Stimulated activated naive B cell treated with anti-CD40 and anti-IgM and Interleukin-4, amounts not matched to agents 10 μg/mL and 1 μg/mL and 100 μg/mL, for 72 hours (primary cell): Measurements from ENCODE around the gene DOK4.

ENCODE experiments used
- ATAC-seq, 2 donors: fragments of 150-1000 bp; cut with Tn5 transposase; replicated peaks; 2 replicates each; pipeline ENCODE4 v1.10.0; 2021; ENCODE audit warnings: moderate library complexity in 1 of 2
- DNase-seq: peaks from one replicate; pipeline ENCODE4 v3.0.0; 2021
- H3K27ac Mint-ChIP-seq: one replicate; pipeline ENCODE4 v1.8.0; 2022; ENCODE audit warnings: mild to moderate bottlenecking, mixed read lengths
- H3K27me3 Mint-ChIP-seq, 2 donors: one replicate each; pipeline ENCODE4 v1.8.0; 2022; ENCODE audit warnings: mixed read lengths in 2 of 2
- H3K36me3 Mint-ChIP-seq, 2 donors: one replicate each; pipeline ENCODE4 v1.8.0; 2022; ENCODE audit warnings: mixed read lengths in 2 of 2, mild to moderate bottlenecking in 1 of 2
- H3K4me1 Mint-ChIP-seq, 2 donors: one replicate each; pipeline ENCODE4 v1.8.0; 2022; ENCODE audit warnings: mixed read lengths in 2 of 2, mild to moderate bottlenecking in 1 of 2
- H3K4me3 Mint-ChIP-seq, 2 donors: one replicate each; pipeline ENCODE4 v1.8.0; 2022; ENCODE audit warnings: mild to moderate bottlenecking in 2 of 2, mixed read lengths in 2 of 2, moderate library complexity in 1 of 2
- H3K9me3 Mint-ChIP-seq, 2 donors: one replicate each; pipeline ENCODE4 v1.8.0; 2022; ENCODE audit warnings: mixed read lengths in 2 of 2, mild to moderate bottlenecking in 1 of 2

The DOK4 gene

DNA sequence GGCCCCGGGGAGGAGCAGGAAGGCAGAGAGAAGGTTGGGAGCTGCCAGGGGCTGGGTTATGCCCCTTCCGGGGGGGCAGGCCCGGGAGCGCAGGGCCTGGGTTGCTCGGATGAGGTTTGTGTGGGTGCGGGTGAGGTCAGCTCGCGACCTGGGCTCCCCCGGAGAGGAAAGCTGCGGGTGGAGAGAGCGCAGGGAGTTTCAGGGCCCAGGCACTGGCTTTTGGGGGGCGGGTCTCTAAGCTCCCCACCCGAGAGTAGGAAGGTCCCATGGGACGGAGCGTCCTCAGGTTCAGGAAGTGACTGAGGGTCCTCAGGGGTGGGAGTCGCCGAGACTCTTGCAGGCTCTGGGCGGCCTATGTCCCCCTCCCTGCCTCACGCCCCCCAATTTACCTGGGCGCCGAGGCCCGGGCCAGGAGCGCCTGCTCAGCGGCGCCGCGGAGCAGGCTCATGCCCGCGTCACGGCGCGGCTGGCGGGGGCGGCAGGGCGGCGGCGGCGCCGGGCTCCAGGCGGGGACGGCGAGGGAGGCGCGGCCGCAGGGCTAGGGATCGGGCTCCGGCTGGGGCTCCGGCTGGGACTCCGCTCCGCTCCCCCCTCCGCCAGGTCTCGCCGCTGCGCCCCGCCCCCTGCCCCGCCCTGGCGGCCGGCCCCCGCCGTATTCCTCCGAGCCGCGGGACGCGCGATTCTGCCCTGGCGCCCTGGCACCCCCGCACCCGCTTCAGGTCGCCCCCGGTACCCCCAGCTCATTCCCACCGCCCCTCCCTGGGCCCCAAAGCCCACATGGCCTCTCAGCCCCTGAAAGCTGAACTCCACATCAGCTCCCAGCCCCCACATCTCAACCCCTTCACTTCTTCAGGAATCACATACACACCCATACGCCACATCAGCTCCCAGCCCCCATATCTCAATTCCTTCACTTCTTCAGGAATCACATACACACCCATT, at the start of gene DOK4:
Gene DOK4 (minus strand): TSS at position 578 of the 942 bp plus-strand sequence. CDS start 6,986 bp downstream, outside the sequence.
- peak; percentile 94 for ATAC-seq
- H3K36me3 Mint-ChIP-seq: no peaks in the 10 kb centered on the region
- H3K4me3 Mint-ChIP-seq: peak within 1 kb of the TSS; percentile 84 to 87
- H3K4me1 Mint-ChIP-seq: peaks cover 14 to 21% of the 10 kb centered on the region in 2 donors
- no peaks in the 10 kb centered on the region for H3K9me3 Mint-ChIP-seq
- peak within 1 kb of the TSS; percentile 43 for H3K27ac Mint-ChIP-seq
- H3K27me3 Mint-ChIP-seq: peaks cover 22 to 41% of the 10 kb centered on the region in 2 donors
- peak; percentile 45 for DNase-seq

DNA sequence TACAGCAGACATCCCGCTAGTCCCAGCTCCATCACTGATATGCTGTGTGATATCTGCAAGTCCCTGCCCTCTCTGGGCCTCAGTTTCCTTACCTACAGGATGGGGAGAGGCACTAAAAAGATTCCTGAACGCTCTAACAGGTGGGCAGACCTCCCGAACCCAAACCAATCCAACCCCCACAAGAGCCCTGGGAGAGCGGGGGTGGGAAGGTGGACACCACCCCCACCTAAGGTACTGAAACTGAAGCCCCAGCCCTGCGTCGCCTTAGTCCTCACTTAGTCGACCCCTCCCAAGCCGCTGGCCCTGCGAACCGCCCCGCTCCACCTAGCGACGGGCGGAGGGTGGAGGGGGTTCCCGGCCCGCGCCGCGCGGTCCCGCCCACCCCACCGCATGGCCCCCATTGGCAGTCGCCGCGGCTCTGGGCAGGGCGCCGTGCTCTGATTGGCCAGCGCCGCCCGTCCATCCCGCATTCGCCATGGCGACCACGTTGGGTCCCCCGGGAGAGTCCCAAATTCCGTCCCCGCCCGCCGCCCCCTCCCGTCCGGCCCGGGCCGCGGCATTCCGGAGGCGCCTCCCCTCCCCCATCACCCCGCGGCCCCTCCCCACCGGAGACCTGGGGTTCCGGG, 49.5 kb upstream of the DOK4 start:
- H3K27me3 Mint-ChIP-seq: no peaks in the 10 kb centered on the region
- peak overlapping the region; percentile 94 for H3K27ac Mint-ChIP-seq
- peak; percentile 63 to 74 for ATAC-seq
- peaks cover 69 to 80% of the 10 kb centered on the region in 2 donors for H3K4me1 Mint-ChIP-seq
- DNase-seq: peak; percentile 93
- peak overlapping the region; percentile 88 to 89 for H3K4me3 Mint-ChIP-seq
- peaks cover 0 to 6% of the 10 kb centered on the region in 2 donors for H3K36me3 Mint-ChIP-seq
- no peaks in the 10 kb centered on the region for H3K9me3 Mint-ChIP-seq

GRCh38 chr16:57534881-57535658, 48.8 kb upstream of the DOK4 start:
- ATAC-seq: no peak
- H3K4me1 Mint-ChIP-seq: peaks cover 71 to 80% of the 10 kb centered on the region in 2 donors
- no peaks in the 10 kb centered on the region for H3K9me3 Mint-ChIP-seq
- peak overlapping the region; percentile 88 to 89 for H3K4me3 Mint-ChIP-seq
- no peaks in the 10 kb centered on the region for H3K27me3 Mint-ChIP-seq
- H3K27ac Mint-ChIP-seq: no peak overlapping the region
- no peak for DNase-seq
- peaks cover 0 to 6% of the 10 kb centered on the region in 2 donors for H3K36me3 Mint-ChIP-seq

- ATAC-seq (no peak), DNase-seq (no peak)
- no peaks in the 10 kb centered on the region for H3K27me3 Mint-ChIP-seq
- peaks cover 77 to 85% of the 10 kb centered on the region in 2 donors for H3K4me1 Mint-ChIP-seq
- no peaks in the 10 kb centered on the region for H3K9me3 Mint-ChIP-seq
- peak overlapping the region; percentile 40 to 42 for H3K4me3 Mint-ChIP-seq
- H3K36me3 Mint-ChIP-seq: peaks cover 0 to 10% of the 10 kb centered on the region in 2 donors
- peak overlapping the region; percentile 77 for H3K27ac Mint-ChIP-seq
Observed at GRCh38 chr16:57534337-57534880, 48.1 kb upstream of the DOK4 start.

DNA sequence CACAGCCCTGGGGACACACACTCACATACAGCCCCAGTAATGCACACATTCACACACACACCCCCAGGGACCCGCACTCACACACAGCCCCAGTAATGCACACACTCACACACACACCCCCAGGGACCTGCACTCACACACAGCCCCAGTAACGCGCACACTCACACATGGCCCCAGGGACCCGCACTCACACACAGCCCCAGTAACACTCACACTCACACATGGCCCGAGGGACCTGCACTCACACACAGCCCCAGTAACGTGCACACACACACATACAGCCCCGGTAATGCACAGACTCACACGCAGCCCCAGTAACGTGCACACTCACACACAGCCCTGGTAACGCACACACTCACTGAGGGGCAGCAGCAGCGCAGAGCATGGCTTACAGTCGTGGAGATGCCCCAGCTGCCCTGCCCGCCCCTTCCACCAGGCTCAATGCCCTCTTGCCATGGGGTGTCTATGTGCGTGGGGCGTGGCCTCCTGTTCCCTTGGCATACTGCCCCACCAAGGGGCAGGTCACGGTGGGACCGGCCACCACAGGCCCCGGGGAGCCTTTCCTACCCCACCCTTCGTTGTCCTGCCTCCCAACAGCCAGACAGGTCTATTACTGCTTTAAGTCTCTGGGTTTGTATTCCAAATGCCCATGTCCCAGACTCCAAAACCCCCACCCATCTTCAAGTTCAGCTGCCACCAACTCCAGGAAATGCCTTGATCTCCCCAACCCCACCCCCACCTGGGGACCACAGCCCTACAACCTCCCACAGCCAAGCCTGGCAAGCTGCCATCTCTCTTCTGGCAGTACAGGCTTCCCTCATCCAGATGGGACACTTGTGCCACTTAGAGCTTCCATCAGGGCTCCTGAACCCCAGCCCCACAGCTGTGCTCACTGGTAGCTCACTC, 47.4 kb upstream of the DOK4 start:
- no peaks in the 10 kb centered on the region for H3K9me3 Mint-ChIP-seq
- H3K27ac Mint-ChIP-seq: peak overlapping the region; percentile 77
- ATAC-seq (no peak), DNase-seq (no peak)
- H3K36me3 Mint-ChIP-seq: peaks cover 0 to 11% of the 10 kb centered on the region in 2 donors
- peak overlapping the region; percentile 1 to 30 for H3K4me3 Mint-ChIP-seq
- peaks cover 74 to 81% of the 10 kb centered on the region in 2 donors for H3K4me1 Mint-ChIP-seq
- no peaks in the 10 kb centered on the region for H3K27me3 Mint-ChIP-seq

GRCh38 chr16:57532266-57532625, 46.0 kb upstream of the DOK4 start:
- H3K4me1 Mint-ChIP-seq: peaks cover 64 to 66% of the 10 kb centered on the region in 2 donors
- H3K27ac Mint-ChIP-seq: peak overlapping the region; percentile 63
- peak overlapping the region in 1 of 2 donors; percentile 2 for H3K4me3 Mint-ChIP-seq
- H3K27me3 Mint-ChIP-seq: no peaks in the 10 kb centered on the region
- peaks cover 0 to 14% of the 10 kb centered on the region in 2 donors for H3K36me3 Mint-ChIP-seq
- ATAC-seq (no peak), DNase-seq (no peak)
- H3K9me3 Mint-ChIP-seq: no peaks in the 10 kb centered on the region

DNA sequence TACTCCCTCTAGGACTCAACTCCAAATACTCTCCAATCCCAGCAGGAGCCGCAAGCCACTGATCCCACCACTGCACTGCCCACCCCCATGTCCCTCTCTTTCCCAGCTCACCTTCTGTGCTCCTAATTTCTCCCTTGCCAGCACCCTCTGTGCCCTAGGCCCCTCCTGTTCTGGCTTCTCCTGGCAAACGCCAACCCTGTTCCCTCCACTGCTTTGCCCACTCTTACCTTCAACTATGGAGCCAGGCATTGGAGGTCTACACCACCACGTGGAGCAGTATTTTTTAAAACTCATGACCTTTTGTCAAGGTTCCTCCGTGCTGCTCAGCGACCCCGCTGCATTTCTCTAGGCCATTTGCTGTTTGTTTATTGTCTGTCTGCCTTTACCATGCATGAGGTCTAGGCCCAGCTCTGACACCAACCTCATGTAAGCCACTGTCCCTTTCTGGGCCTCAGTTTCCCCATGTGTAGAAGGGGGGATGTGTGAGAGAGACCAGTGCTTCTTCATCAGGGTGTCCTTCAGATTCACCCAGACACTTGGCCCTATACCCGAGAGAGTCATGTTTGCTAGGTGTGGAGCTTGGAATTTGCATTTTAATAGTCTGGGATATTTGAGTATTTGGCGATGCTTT, 45.5 kb upstream of the DOK4 start:
- Mint-ChIP-seq H3K36me3 (peaks cover 0 to 15% of the 10 kb centered on the region in 2 donors), H3K27ac (no peak overlapping the region), H3K4me3 (no peak overlapping the region), H3K4me1 (peaks cover 59 to 63% of the 10 kb centered on the region in 2 donors), H3K9me3 (no peaks in the 10 kb centered on the region), H3K27me3 (no peaks in the 10 kb centered on the region)
- no peak for DNase-seq
- no peak for ATAC-seq

GRCh38 chr16:57531253-57531575, 44.9 kb upstream of the DOK4 start:
- Mint-ChIP-seq H3K36me3 (peaks cover 0 to 18% of the 10 kb centered on the region in 2 donors), H3K27ac (peak overlapping the region; percentile 81), H3K4me3 (peak overlapping the region; percentile 34 to 67), H3K9me3 (no peaks in the 10 kb centered on the region), H3K4me1 (peaks cover 61 to 68% of the 10 kb centered on the region in 2 donors), H3K27me3 (no peaks in the 10 kb centered on the region)
- no peak for DNase-seq
- no peak for ATAC-seq

DNA sequence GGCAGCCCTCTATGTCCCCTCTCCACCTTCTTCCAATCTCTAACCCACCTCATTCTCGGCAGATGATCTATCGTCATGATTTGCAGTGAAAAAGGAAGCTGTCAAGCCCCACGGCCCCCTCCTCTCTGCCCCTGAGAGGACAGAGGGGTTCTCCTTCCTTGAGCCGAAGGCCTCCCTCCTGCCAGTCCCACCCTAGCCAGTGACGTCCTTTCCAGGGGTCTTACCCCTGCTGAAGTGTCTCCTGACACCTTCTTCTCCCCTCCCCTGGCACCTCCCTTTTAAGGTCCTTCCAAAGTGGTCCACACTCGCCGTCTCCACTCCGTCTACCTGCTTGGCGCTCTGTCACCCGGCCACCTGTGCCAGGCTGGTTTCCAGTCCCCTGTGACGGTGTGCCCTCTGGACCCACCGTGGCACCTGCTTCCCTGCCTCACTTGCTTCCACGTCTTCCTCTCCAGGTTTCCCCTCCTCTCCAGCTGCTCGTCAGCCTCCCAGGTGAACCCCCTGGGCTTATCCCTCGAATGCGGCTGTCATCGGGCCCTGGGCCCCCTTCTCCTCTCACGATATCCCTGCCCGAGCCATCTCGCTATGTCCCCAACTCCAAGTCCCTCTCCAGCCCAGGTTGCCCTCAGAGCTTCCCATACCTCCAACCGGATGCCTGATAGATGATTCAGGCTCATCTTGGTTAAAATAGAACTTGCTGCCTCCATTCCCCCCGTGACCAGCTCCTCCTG, 44.4 kb upstream of the DOK4 start:
- peaks cover 0 to 18% of the 10 kb centered on the region in 2 donors for H3K36me3 Mint-ChIP-seq
- peaks cover 61 to 70% of the 10 kb centered on the region in 2 donors for H3K4me1 Mint-ChIP-seq
- H3K27me3 Mint-ChIP-seq: no peaks in the 10 kb centered on the region
- ATAC-seq: no peak
- peak overlapping the region; percentile 88 for H3K27ac Mint-ChIP-seq
- peak overlapping the region; percentile 41 to 67 for H3K4me3 Mint-ChIP-seq
- no peak for DNase-seq
- H3K9me3 Mint-ChIP-seq: no peaks in the 10 kb centered on the region

- ATAC-seq: peak; percentile 85 to 88
- Mint-ChIP-seq H3K27ac (peak overlapping the region; percentile 88), H3K4me3 (peak overlapping the region; percentile 41 to 67), H3K27me3 (no peaks in the 10 kb centered on the region), H3K9me3 (no peaks in the 10 kb centered on the region), H3K36me3 (peaks cover 0 to 22% of the 10 kb centered on the region in 2 donors), H3K4me1 (peaks cover 61 to 74% of the 10 kb centered on the region in 2 donors)
- DNase-seq: peak; percentile 50
Observed at GRCh38 chr16:57530104-57530521, 43.8 kb upstream of the DOK4 start.

DNA sequence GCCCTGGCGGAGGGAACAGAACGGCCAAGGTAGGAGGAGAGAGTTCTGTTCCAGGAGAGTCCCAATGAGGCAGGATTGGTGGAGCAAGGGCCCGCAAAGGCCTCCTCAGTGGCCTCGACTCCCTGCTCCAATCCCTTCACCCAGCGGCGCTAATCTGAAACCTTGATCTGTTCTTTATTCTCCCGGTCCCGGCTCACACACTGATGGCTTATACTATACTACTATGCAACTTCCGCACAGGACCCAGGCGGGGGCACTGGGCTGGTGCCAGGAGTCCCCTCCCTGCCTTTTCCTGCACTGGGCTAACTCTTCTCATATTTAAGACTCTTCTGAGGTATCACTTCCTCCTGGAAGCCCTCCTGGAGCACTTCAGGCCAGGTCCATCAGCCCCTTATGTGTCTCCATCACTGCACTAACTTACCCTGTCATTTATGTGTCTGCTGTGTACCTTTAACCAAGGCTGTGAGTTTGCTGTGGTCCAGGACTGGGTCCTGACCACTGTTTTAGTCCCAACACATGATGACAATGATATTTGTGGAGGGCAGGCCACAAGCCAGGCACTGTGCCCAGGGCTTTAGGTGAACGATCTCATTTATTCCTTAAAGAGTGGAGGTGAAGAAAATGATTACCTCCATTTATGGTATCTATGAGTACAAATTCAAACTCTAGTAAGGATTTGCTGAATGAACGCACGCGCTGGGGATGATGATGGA, 43.3 kb upstream of the DOK4 start:
- peaks cover 0 to 21% of the 10 kb centered on the region in 2 donors for H3K36me3 Mint-ChIP-seq
- DNase-seq (no peak), ATAC-seq (peak; percentile 40 to 46)
- peak overlapping the region; percentile 7 to 67 for H3K4me3 Mint-ChIP-seq
- H3K27ac Mint-ChIP-seq: peak overlapping the region; percentile 88
- peaks cover 59 to 74% of the 10 kb centered on the region in 2 donors for H3K4me1 Mint-ChIP-seq
- H3K9me3 Mint-ChIP-seq: no peaks in the 10 kb centered on the region
- no peaks in the 10 kb centered on the region for H3K27me3 Mint-ChIP-seq
